HPDE6-E6E7 (cell line): ENCODE data around the gene PRAME.
"Not testable (repeated sequence)": the region's sequence is repeated elsewhere in the genome, so short reads cannot be mapped to it uniquely, and the experiment has no call there.

Source experiments
- DNase-seq: peaks from one replicate; pipeline ENCODE4 v3.0.0; 2011; ENCODE audit warnings: missing footprints; ENCODE audit errors: extremely low spot score

The PRAME gene

DNA sequence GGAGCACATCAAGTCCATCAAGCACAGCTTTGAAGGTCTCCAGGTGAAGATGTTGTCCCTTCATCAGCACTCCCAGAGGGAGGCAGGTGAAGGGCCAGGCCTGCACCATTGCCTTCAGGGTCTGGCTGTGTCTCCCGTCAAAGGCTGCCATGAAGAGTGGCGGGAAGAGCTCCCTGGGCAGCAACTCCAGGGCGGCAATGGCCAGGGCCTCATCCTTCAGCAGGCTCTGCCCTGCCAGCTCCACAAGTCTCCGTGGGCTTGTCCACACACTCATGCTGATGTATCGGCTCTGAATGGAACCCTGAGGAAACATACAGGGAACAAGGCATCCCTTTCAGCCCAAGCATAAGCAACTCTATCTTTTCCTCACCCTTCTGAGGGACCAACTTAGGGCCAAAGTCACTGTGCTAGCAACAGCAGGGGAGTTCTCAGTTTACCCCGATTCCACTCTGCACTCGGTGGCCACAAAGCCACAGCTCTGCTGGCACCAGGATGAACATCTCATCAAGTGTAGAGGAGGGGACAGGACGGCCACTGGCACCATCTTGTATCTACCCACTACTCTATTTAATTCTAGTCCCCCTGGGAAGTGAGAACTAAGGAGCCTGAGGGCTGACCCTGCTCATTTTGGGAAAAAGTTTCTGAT, 8.2 kb downstream of the PRAME start:
- no peak for DNase-seq

DNA sequence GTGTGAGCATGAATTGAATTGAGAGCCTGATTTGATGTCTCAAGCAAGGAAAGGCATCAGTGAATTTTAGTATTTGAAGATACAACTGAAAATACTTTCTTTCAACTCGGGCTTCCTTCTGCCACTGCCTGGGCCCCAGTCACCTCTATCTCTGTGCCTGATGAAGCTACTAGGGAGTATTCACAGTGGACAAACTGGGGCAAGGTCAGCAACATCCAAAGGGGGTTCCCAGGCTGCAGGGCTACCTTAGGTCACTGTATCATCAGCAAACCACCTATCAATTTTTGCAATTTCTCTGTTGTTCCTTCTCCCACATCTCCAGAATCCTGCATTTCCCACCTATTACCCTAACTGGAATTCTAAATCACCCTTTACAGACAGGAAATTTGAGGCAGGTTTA, 10.2 kb downstream of the PRAME start:
- DNase-seq, result no peak

DNA sequence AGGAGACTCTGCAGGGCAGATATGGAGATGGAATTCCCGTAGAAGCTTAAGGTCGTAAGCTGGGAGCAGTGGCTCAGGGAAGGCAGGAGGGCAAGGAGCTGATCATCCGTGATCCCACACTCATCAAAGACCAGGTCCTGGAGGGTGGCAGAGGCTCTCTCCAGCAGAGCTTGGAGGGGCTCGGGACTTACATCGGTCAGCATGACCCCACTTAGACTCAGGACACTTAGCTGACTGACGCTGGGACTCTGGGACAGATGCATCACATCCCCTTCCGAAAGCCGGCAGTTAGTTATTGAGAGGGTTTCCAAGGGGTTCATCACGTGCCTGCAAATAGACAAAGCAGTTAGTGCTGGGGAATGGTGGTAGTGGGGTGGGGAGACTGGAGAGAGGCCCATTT, 10.7 kb downstream of the PRAME start:
- DNase-seq, result no peak

DNA sequence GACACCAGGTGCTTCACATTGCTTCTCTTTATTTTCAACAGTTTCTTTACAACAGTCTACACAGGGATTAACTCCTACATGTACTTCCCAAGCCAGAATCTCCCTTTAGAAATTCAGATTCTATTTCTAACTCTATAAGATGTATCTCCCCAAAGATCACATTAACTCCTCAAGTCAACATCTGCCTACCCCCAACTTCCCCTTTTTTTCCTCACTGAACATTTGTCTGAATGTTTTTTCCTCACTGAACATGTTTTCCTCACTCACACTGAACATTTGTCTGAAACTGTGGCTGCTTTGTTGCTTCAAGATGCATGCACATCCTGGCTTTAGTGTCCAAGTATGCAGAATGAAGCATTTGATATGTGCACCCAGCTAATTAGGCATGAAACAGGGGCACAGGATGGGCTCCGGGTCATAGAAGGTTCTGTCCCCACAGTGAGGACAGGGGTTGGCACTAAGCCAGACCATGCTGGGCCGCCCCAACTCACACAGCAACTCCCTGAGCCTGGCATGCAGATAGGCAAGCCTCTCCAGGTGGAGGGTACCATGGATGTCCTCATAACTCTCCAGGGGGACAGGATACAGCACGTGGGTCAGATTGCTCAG, 11.3 kb downstream of the PRAME start:
- no peak for DNase-seq

DNA sequence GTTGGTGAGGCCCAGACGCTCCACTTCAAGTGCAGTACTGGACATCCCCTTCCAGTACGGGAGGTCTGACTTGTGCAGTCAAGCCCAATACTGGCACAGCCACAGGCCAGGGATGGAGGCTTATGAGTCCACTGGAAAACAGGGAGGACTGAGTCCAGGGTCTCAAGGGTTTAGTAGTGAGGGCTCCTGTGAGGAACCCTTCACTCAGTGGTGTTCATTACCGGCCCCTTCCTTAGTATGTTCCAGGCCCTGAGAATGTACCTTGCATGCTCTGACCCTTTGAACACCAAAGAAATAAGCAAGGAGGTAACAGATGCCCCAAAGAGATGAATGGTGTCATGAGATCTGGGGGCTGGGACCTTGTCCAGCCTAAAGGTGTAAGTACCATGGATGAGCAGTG, 11.8 kb downstream of the PRAME start:
- no peak for DNase-seq

DNA sequence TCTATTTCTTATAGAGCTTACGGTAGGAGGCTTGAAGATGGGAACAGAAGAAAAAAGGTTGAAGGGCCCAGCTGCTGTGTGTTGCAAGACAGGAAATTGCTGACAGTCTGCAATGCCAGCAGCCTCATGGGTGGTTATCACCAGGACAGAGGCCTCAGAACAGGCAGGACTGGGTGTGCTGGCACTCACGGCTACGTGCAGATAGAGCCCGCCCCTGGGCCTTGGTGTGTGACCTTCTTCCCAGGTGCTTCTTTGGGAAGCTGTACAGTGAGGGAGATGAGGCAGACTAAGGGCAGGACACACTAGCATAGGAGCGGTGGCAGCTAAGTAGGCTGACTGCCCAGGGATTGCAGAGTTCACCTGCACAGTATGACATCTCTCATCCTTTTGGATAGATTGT, 12.6 kb downstream of the PRAME start:
- DNase-seq, result no peak

- DNase-seq, result no peak
Observed at GRCh38 chr22:22545084-22545483, 14.0 kb downstream of the PRAME start.

DNA sequence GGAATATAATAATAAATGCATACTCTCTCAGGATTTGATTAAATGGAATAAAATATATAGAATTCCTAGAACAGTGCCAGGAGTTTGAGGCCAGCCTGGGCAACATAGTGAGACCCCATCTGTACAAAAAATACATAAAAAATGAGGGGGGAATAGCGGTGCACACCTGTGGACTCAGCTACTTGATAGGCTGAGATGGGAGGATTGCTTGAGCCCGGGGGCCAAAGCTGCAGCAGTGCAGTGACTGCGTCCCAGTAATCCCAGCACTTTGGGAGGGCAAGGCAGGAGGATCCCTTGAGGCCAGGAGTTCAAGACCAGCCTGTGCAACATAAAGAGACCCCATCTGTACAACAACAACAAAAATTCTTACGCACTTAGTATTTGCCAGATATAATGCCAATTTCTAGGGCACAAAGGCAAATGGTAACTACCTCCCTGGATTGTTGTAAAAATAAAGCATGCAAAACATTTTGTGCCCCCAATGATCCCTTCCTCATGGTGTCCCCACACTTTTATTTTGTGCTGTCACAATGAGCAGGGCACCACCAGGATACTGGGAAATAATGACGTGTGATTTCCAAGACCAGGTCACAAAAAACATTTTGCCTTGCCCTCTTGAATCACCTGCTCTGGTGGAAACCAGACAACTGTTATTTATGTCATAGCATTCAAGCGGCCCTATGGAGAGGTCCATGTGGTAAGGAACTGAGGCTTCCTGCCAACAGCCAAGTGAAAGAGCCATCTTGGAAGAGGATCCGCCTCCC, 20.7 kb downstream of the PRAME start:
- DNase-seq, result no peak

DNA sequence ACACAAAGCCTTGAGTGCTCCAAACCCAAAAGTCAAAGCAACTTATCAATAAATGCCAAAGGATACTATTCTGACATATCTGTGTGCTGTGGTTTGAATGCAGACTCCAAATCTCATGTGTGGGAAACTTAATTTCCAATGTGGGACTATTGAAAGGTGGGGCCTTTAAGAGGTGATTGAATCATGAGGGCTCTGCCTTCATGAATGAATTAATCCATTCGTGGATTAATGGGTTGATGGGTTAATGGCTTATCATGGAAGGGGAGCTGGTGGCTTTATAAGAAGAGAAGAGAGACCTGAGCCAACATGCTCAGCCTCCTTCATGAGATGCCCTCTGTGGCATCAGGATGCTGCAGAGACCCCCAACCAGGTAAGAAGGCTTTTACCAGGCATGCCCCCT, 22.1 kb downstream of the PRAME start:
- DNase-seq, result no peak

DNA sequence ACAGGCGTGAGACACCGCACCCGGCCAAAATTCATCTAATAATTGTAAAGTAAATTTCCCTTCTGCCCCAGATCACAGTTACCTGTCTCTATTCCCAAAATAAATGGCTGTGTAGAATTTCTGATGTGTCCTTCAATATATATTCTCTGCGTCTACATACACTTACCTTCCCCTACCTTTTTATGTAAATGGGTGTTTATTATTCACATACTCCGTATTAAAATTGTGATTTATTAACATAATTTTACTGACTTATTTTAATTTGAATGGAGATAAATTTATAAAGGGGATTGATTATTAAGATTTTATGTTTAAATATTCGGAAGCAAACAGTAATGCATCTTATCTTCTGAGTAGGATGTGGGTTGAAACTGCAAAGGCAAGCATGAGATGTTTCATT, 22.6 kb downstream of the PRAME start:
- DNase-seq, result no peak

- no peak for DNase-seq
Observed at GRCh38 chr22:22535662-22536061, 23.4 kb downstream of the PRAME start.

- DNase-seq, result no peak
Observed at GRCh38 chr22:22534604-22535415, 24.3 kb downstream of the PRAME start.

GRCh38 chr22:22533863-22534262, 25.2 kb downstream of the PRAME start:
- DNase-seq, result no peak

- no peak for DNase-seq
Observed at GRCh38 chr22:22533417-22533816, 25.6 kb downstream of the PRAME start.

- not testable (repeated sequence) for DNase-seq
Observed at GRCh38 chr22:22532547-22533071, 26.5 kb downstream of the PRAME start.

DNA sequence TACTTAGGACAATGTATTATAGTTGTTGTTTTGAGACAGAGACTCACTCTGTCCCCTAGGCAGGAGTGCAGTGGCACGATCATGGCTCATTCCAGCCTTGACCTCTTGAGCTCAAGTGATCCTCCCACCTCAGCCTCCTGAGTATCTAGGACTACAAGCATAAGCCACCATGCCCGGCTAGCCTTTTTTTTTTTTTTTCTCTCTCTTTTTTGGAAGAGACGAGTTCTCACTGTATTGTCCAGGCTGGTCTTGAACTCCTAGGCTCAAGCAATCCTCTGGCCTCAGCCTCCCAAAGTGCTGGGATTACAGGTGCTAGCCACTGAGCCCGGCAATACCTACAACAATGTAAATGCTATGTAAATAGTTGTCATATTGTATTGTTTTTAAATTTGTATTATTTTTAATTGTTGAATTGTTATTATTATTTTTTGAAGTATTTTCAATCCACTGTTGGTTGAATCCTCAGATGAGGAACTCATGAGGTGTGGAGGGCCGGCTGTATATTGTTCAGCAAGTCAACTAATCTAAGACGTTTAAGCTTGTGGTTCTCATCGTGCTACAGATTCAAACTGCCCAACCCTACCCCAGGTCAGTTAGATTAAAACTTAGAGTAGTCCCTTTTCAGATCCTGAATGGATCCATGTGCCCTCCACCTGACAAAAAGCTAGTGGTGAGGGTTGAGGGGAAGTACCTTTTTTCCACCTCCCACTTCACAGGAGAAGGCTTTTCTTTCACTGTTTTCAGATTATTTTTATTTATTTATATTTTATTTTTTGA, 27.1 kb downstream of the PRAME start:
- no peak for DNase-seq

GRCh38 chr22:22528780-22529179, 30.3 kb downstream of the PRAME start:
- DNase-seq, result no peak

DNA sequence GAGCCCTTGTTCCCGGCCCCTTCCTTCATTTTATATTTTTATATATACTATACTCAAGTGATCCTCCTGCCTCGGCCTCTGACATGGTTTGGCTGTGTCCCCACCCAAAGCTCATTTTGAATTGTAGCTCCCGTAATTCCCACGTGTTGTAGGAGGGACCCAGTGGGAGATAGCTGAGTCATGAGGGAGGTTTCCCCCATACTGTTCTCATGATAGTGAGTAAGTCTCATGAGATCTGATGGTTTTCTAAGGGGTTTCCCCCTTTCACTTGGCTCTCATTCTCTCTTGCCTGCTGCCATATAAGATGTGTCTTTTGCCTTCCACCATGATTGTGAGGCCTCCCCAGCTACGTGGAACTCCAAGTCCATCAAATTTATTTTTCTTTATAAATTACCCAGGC, 31.8 kb downstream of the PRAME start:
- DNase-seq, result no peak

- no peak for DNase-seq
Observed at GRCh38 chr22:22526125-22526912, 32.7 kb downstream of the PRAME start.

- DNase-seq, result no peak
Observed at GRCh38 chr22:22523494-22523893, 35.6 kb downstream of the PRAME start.
